Sigmoid colon (tissue), 4 donors: ENCODE data around the gene CS.
A peak's percentile ranks its signal among the peaks of the same experiment; 100 is the strongest.

Source experiments
- CTCF ChIP-seq, 4 experiments: fragments of 450-650 bp in 3 of 4; fragments of 200-600 bp in 1 of 4; IDR thresholded peaks; one replicate each; pipeline ENCODE4 v1.5.1; 2016 to 2019; ENCODE audit warnings: antibody characterized with exemption in 4 of 4, mild to moderate bottlenecking in 3 of 4, moderate library complexity in 2 of 4
- EP300 ChIP-seq, 4 donors: sonication (generic); formaldehyde crosslinking; IDR thresholded peaks; one replicate each; pipeline ENCODE4 v1.6.1; 2017; ENCODE audit warnings: antibody characterized with exemption in 4 of 4
- POLR2A ChIP-seq, 2 donors: fragments of 450-650 bp; IDR thresholded peaks; one replicate each; pipeline ENCODE4 v1.6.1; 2016; ENCODE audit warnings: antibody characterized with exemption in 2 of 2, mild to moderate bottlenecking in 2 of 2, moderate library complexity in 2 of 2
- POLR2AphosphoS5 ChIP-seq, 4 donors: sonication (generic); formaldehyde crosslinking; IDR thresholded peaks; one replicate each; pipeline ENCODE4 v1.6.1; 2017; ENCODE audit warnings: antibody characterized with exemption in 4 of 4

GRCh38 chr12:56266693-56267442 is 33.3 kb downstream of the CS start, which contains the start of gene COQ10A:
- TF ChIP-seq CTCF (IDR thresholded peaks at IDR 0.05) (peak; percentile 71 to 91 (median 76)), POLR2A (IDR thresholded peaks at IDR 0.05) (peak; percentile 73 to 88), EP300 (IDR thresholded peaks at IDR 0.05) (no peak), POLR2AphosphoS5 (IDR thresholded peaks at IDR 0.05) (peak; percentile 93 to 96 (median 94))
